SH-SY5Y (cell line): Measurements from ENCODE around the gene ANO4.

ENCODE experiments used
- GATA2 ChIP-seq: IDR thresholded peaks from 2 replicates; pipeline ENCODE4 v1.6.1; 2011; ENCODE audit warnings: mild to moderate bottlenecking, low read depth, low read length
- GATA3 ChIP-seq: IDR thresholded peaks from 2 replicates; pipeline ENCODE4 v1.6.1; 2011; ENCODE audit warnings: low read depth, mild to moderate bottlenecking, low read length, moderate library complexity

DNA sequence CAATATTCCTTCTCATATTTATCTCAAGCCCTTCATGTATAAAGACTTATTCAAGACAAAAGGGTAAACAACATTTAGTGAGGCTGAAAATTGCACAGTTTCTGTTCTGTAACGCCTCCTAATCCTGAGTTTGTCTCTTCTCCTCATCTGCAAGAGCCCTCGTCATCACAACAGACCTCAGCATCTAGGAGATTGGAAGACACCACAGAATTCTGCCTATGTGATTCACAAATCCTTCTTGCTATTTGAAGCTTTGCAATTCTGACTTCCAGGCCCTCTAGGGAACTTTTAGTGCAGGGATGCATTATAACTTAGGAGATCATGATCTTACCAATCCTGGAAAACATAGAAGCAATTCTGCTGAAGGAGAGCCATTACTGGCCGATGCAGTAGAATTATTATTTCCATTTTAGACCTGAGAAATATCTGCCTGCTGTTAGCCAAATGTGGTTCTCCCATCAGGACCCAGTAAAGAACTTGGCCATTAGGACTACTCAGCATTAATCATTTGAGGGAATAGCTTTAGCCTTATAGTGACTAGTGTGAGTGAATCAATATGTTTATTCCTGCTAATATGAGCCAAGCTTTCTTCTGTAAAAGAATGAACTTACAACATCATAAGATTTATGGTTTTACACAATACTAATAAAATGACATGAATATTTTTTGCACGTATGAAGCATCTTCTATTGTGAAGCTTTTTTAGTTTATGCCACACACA is 119.5 kb downstream of the ANO4 start:
- TF ChIP-seq GATA2 (no peak), GATA3 (no peak)
